GM18858 (cell line): ENCODE measurements around the gene MRFAP1.

Experiments
- ATAC-seq: cut with Tn5 transposase; IDR thresholded peaks from one replicate; pipeline ENCODE4 v1.9.1; 2021; ENCODE audit not compliant: unreplicated experiment

The MRFAP1 gene

GRCh38 chr4:6640292-6641163 lies at the start of gene MRFAP1:
Gene MRFAP1, plus strand, starts transcription at chr4:6640685. Its CDS starts 178 bp downstream, at chr4:6640863.
- ATAC-seq, result peak; percentile 74

DNA sequence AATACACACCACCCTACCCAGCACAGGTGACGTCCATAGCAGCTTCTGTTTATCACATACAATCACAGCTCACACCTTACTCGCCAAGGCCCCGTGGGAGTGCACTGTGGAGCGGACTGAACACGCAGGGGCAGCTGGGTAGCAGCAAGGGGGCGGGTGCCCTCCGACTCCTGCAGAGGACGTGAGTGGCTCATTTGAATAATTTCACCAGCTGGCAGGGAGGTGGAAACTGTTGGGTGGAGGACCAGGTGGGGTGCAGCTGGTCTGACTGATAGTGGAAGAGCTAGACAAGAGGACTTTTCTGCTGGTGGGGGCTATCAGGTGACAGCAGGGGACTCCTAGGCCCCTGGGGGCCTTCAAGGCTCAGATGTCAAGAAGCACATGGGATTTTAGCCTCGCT lies 49.2 kb upstream of the MRFAP1 start:
- no peak for ATAC-seq

DNA sequence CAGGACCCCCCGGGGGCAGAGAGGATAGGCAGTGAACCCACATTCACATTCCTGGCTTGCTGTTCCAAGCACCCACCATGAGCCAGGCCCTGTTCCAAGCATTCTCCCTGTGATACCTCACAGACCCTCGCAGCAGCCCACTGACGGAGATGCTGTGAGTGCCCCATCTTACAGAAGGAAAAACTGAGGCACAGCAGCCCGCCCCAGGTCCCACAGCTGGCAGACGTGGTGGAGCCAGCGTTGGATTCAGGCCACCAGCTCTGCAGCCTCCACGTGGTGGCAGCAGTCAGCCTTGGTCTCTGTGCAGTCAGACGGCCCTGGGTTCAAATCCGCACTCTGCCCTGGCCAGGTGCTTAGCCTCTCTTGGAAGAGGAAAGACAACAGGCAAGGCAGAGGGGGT lies 48.7 kb upstream of the MRFAP1 start:
- no peak for ATAC-seq

DNA sequence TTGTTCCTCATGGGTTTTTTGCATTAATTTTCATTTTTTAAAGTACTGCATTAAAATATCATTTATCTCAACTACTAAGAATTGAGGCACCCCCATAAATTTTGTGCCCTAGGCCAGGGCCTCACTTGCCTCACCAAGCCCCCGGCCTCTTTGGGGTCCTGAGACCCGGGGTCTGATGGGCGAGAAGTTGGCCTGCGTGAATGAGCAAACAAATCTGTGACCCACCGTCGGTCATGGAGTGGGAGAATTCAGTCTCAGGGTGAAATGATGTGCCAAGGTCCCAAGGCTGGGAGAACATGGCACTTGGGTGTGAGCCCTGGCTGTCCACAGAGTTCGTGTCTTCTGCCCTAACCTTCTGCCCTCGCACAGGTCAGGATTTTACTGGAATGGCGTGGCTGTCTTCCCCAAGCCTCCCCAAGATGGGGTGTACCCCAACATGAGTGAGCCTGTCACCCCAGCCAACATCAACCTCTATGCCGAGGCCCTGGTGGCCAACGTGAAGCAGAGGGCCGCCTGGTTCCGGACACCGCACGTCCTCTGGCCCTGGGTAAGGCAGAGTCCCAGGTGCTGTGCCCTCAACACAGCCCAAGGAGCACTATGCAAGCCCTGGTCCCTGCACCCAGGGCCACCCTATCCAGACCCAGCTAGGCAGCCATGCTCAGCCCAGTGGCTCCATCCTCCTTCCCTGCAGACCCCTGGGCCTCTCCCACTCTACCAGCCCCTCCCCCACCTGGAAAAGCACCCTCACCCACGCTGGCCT lies 47.5 kb upstream of the MRFAP1 start:
- ATAC-seq, result no peak

DNA sequence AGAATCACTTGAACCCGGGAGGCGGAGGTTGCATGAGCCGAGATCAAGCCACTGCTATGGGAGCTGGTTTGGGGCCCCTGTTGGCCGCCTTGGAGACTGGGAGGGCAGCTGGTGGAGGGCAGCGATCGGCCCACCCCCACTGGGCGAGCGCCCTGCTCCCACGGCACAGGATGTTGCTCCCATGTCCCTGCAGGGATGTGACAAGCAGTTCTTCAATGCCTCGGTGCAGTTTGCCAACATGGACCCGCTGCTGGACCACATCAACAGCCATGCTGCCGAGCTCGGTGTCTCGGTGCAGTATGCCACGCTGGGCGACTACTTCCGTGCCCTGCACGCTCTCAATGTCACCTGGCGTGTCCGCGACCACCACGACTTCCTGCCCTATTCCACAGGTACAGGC lies 46.1 kb upstream of the MRFAP1 start:
- ATAC-seq, result no peak

- ATAC-seq, result no peak
Measured at GRCh38 chr4:6594826-6595355, 45.6 kb upstream of the MRFAP1 start.

DNA sequence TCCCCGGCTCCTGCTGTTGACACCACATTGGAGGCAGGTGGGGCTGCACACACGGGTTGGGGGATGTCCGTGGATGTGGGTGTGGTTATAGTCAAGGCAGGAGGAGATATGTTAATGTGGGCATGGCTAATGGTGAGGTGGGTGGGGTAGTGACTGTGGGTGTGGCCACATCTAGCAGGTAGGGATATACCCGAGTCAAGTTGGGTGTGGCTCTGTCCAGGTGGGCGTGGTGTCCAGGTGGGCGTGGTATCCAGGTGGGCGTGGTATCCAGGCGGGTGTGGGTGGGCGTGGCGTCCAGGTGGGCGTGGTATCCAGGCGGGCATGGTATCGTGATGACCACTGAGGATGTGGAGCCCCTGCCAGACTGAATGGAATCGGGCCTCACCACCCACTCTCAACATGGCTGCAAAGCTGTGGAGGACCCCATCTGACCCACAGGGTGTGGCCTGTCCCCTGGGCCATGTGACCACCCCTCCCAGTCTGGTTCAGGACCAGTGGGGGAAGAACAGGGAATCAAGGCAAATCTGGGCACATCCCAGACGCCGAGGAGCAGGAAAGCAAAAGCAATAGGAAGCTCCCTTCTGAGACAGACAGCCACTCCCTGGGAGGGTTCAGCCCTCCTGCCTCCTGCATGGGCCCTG lies 44.5 kb upstream of the MRFAP1 start:
- ATAC-seq, result no peak

DNA sequence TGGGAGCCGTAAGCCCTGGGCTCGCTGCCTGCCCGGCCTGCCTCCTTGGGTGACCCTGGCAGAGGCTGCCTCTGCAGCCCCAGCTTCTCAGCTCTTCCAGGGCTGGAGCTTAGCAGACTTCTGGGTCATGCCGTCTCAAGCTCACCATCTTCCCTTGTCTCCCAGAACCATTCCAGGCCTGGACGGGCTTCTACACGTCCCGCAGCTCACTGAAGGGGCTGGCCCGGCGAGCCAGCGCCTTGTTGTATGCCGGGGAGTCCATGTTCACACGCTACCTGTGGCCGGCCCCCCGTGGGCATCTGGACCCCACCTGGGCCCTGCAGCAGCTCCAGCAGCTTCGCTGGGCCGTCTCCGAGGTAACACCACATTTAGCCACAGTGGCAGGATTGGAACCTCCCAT lies 43.5 kb upstream of the MRFAP1 start:
- no peak for ATAC-seq

GRCh38 chr4:6598127-6598526 lies 42.4 kb upstream of the MRFAP1 start:
- no peak for ATAC-seq

DNA sequence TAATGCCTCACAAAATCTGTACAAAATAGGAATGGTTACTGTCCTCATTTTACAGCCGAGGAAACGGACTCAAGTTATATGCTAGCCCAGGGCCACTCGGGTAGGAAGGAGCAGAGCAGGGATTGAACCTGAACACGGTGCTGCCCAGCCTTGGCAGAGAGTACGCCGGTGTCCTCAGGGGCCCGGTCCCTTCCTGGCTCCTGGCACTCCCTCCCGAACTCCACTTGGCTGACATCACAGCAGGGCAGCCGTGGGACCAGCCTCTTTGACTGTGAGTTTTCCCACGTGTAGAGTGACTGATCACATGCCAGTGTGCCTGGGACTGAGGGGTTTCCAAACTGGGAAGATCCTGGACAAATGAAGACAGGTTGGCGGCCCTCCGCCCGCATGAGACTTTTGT lies 41.8 kb upstream of the MRFAP1 start:
- ATAC-seq, result no peak

- ATAC-seq, result no peak
Measured at GRCh38 chr4:6601661-6602250, 38.7 kb upstream of the MRFAP1 start.

DNA sequence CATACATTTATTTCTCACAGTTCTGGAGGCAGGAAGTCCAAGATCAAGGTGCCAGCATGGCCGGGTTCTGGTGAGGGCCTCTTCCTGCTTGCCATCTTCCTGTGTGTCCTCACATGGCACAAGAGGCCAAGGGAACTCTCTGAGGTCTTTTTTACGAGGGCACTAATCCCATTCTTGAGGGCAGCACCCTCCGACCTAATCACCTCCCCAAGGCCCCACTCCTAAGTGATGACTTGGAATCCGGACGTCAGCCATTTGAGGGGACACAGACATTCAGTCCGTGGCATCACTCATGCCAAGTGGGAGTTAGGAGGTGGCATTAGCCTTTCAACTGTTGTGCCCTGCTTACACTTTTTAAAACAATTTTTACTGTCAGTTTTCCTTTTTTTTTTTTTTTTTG lies 38.2 kb upstream of the MRFAP1 start:
- no peak for ATAC-seq

GRCh38 chr4:6603128-6603527 lies 37.4 kb upstream of the MRFAP1 start:
- no peak for ATAC-seq

- ATAC-seq, result no peak
Measured at GRCh38 chr4:6605114-6605513, 35.4 kb upstream of the MRFAP1 start.

GRCh38 chr4:6605605-6606004 lies 34.9 kb upstream of the MRFAP1 start:
- ATAC-seq, result no peak

- no peak for ATAC-seq
Measured at GRCh38 chr4:6606465-6607235, 33.8 kb upstream of the MRFAP1 start.

- no peak for ATAC-seq
Measured at GRCh38 chr4:6607368-6608055, 33.0 kb upstream of the MRFAP1 start.

DNA sequence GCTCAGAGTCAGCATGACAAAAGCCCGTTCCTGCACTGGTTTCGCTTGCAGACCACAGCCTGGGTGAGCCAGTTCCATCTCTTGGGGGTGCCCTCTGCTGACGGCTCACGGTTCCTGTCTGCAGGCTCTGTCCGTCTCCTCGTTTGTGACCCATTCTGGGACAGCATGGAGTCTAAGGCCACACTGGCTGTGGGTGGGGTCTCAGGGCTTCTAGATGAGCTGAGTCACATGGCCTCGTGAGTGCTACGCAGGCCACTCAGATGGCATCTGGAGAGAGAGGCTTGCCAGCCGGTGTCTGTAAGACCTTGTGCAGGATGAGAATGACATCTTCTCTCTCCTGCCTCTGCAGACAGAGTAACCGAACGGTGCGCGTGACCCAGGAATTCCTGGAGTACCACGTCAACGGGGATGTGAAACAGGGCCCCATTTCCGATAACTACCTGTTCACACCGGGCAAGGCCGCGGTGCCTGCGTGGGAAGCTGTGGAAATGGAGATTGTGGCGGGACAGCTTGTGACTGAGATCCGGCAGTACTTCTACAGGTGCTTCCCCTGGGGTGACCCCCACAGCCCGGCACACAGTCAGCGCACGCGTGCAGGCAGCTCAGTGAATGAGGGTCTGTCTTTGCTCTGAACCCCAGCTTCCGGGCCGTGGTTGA lies 31.6 kb upstream of the MRFAP1 start:
- no peak for ATAC-seq

DNA sequence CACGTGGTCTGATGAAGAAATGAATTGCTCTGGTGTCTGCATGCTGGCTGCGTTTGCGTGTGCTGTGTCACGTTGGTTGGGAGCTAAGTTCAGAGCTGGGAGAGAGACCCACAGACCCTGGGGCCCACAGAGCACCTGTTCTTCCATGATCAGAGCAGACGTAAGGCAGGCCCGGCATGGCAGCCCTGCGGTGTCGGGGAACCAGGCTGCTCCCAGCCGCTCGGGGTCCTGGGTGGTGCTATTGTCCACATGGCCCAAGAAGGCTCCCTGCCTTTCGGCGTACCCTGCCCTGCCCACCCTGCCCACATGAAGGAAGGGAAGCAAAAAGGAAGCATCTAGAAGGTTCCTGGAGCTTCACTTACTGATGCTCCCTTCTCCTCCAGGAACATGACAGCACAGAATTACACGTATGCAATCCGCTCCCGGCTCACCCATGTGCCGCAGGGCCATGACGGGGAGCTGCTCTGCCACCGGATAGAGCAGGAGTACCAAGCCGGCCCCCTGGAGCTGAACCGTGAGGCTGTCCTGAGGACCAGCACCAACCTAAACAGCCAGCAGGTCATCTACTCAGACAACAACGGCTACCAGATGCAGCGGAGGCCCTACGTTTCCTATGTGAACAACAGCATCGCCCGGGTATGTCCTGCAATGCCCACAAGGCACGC lies 30.9 kb upstream of the MRFAP1 start:
- ATAC-seq, result no peak
